Esophagus muscularis mucosa (tissue), 3 donors: ENCODE measurements around the gene DCC.

ENCODE experiments used
- POLR2A ChIP-seq: fragments of 450-650 bp; IDR thresholded peaks from one replicate; pipeline ENCODE4 v1.6.1; 2017; ENCODE audit warnings: antibody characterized with exemption, moderate library complexity, mild to moderate bottlenecking, low read depth
- POLR2AphosphoS5 ChIP-seq, 2 donors: sonication (generic); formaldehyde crosslinking; IDR thresholded peaks; one replicate each; pipeline ENCODE4 v1.6.1; 2017; ENCODE audit warnings: antibody characterized with exemption in 2 of 2
- TF ChIP-seq, protein P1 (sequence below), 3 experiments: fragments of 200-600 bp in 2 of 3; fragments of 450-650 bp in 1 of 3; sonication (generic) in 2 of 3; IDR thresholded peaks; one replicate each; pipeline ENCODE4 v1.5.1; 2017 to 2019; ENCODE audit warnings: antibody characterized with exemption in 3 of 3, mild to moderate bottlenecking in 2 of 3, moderate library complexity in 1 of 3

DNA sequence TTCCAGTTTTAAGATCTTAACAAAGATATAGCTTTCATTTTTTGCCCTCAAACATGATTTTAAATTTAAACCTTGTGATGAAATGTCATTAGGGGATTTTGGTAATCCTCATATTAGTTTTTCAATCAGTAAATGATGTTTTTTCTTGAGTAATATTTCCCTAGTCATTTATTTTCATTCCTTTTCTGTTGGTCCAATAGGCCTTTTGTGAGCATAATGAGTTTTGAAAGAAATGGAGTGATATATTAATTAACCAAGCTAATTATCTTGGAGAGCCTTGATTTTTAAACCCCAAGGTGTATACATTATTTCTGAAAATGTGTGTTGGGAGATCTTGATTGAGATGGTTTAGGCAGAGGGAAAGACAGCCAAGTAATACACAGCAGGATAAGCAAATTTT, 46.3 kb downstream of the DCC start:
- TF ChIP-seq, protein P1, sequence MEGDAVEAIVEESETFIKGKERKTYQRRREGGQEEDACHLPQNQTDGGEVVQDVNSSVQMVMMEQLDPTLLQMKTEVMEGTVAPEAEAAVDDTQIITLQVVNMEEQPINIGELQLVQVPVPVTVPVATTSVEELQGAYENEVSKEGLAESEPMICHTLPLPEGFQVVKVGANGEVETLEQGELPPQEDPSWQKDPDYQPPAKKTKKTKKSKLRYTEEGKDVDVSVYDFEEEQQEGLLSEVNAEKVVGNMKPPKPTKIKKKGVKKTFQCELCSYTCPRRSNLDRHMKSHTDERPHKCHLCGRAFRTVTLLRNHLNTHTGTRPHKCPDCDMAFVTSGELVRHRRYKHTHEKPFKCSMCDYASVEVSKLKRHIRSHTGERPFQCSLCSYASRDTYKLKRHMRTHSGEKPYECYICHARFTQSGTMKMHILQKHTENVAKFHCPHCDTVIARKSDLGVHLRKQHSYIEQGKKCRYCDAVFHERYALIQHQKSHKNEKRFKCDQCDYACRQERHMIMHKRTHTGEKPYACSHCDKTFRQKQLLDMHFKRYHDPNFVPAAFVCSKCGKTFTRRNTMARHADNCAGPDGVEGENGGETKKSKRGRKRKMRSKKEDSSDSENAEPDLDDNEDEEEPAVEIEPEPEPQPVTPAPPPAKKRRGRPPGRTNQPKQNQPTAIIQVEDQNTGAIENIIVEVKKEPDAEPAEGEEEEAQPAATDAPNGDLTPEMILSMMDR (IDR thresholded peaks at IDR 0.05) = no peak
- TF ChIP-seq POLR2A (no peak), POLR2AphosphoS5 (IDR thresholded peaks at IDR 0.05) (no peak)
